ENCODE data around the gene P4HB. TPM values are rescaled to one million over a fixed set of nuclear protein-coding genes. Genes with fewer than 3 reads are reported as not detected.

The P4HB gene
- total and polyA plus RNA-seq, 2 of the 4 experiments (the other 2 are of a cell fraction) = 599 to 932 TPM

DNA sequence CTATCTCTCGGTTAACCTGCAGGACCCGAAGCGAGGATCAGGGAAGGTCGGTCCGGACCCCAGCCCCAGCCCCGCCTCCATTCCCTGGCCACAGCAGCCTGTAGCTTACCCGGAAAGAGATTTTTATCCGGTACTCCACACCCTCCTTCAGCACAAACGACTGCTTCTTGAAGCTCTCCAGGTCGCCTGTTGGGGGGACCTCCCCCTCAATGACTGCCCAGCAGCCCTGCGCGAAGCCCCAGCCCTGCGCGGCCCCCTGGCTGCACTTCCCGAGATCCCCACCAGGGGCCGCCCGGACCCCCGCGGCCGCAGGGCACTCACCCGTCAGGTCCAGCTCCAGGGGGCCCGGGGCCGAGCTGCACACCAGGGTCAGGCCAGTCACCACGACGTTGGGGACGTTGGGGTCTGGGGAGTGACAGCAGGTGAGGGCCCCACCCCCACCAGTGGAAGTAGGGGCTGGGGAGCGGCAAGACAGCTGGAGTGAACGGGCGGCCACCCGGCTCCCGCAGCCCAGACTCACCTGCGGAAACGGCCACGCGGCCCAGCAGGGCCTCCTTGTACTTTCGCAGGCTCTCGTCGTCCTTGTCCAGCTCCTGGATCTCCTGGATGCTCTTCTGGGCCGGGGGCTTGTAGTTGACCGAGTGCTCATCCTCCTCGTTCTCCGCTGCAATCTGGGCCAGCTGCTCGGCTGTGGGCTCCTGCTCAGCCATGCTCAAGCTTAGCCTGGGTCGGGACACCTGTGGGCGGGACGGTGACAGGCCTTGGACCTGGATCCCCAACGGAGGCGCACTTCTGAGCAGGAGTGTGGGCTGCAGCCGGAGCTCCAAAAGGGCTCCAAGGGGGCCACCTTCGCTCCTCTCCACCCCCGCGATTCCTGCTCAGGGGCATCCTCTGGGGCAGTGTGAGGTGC lies 9.1 kb upstream of the P4HB start:
- Histone ChIP-seq H2AK5ac (ENCODE audit: low read depth, low read length) (peak overlapping the region; percentile 96), H3K4me1 (ENCODE audit: control insufficient read depth, insufficient read depth, low read length) (peaks cover 35% of the 10 kb centered on the region), H3K4me2 (ENCODE audit: low read depth, low read length) (peak overlapping the region; percentile 93), H3K4me3 (ENCODE audit: insufficient read depth, low read depth, low read length) (peak overlapping the region; percentile 87), H2AFZ (replicated peaks; ENCODE audit: low read length, poor library complexity) (peak overlapping the region; percentile 71), H4K91ac (ENCODE audit: insufficient read depth, low read depth, low read length) (peak overlapping the region; percentile 54), H4K20me1 (ENCODE audit: insufficient read depth, low read length) (peaks cover 49% of the 10 kb centered on the region), H3K36me3 (ENCODE audit: control insufficient read depth, insufficient read depth, low read length) (peaks cover 34% of the 10 kb centered on the region), H2AK9ac (replicated peaks; ENCODE audit: low read depth, low read length, poor library complexity) (peak overlapping the region; percentile 99), H2BK20ac (ENCODE audit: low read depth, low read length) (no peak overlapping the region; the same call in 1 of the 2 replicates), H2BK5ac (ENCODE audit: low read depth, low read length, poor library complexity, severe bottlenecking) (peak overlapping the region; percentile 99), H3K56ac (ENCODE audit: extremely low read depth, insufficient read depth, low read length) (no peak overlapping the region; the same call in 1 of the 2 replicates), H3K4ac (ENCODE audit: low read depth, low read length) (peak overlapping the region; percentile 94), H4K5ac (ENCODE audit: low read depth, low read length) (no peak overlapping the region), H2BK120ac (ENCODE audit: low read depth, low read length) (peak overlapping the region; percentile 14; the same call in 1 of the 2 replicates), H3K23ac (ENCODE audit: low read depth, low read length) (peak overlapping the region; percentile 94; the same call in 1 of the 2 replicates), H3K14ac (replicated peaks; ENCODE audit: low read depth, low read length) (peak overlapping the region; percentile 83), H4K8ac (ENCODE audit: low read depth in 2 of 2, low read length in 2 of 2) (peak overlapping the region; percentile 26 to 51; a peak in 3 of 4 replicates), H3K27me3 (ENCODE audit: control insufficient read depth, insufficient read depth, low read length) (no peaks in the 10 kb centered on the region), H3K9me1 (ENCODE audit: insufficient read depth, low read length) (peaks cover 8% of the 10 kb centered on the region; the same call in 1 of the 2 replicates), H3K9ac (ENCODE audit: low read depth, low read length) (peak overlapping the region; percentile 87), H2BK15ac (ENCODE audit: low read depth, low read length) (peak overlapping the region; percentile 8; the same call in 1 of the 3 replicates), H3K9me3 (ENCODE audit: control insufficient read depth, insufficient read depth, low read length) (no peaks in the 10 kb centered on the region), H3K27ac (ENCODE audit: insufficient read depth, low read length) (peak overlapping the region; percentile 96), H3K18ac (ENCODE audit: low read depth, low read length) (no peak overlapping the region), H3K79me1 (ENCODE audit: low read depth in 1 of 2, low read length in 2 of 2) (peaks cover 5 to 72% of the 10 kb centered on the region in 2 experiments; a peak in 3 of 4 replicates)
- POLR2A ChIA-PET (ENCODE audit: unreplicated experiment) = no interaction called here
- peak; percentile 46; the same call in 1 of the 2 replicates for TF ChIP-seq MAZ (IDR thresholded peaks at IDR 0.05; ENCODE audit: borderline replicate concordance, low read depth, low read length)
- TF ChIP-seq RCOR1 (IDR thresholded peaks at IDR 0.05; ENCODE audit: insufficient replicate concordance, low read length) = no peak
- peak; percentile 42 for TF ChIP-seq SMC3 (IDR thresholded peaks at IDR 0.05; ENCODE audit: low read depth, low read length)
- TF ChIP-seq, protein P1, sequence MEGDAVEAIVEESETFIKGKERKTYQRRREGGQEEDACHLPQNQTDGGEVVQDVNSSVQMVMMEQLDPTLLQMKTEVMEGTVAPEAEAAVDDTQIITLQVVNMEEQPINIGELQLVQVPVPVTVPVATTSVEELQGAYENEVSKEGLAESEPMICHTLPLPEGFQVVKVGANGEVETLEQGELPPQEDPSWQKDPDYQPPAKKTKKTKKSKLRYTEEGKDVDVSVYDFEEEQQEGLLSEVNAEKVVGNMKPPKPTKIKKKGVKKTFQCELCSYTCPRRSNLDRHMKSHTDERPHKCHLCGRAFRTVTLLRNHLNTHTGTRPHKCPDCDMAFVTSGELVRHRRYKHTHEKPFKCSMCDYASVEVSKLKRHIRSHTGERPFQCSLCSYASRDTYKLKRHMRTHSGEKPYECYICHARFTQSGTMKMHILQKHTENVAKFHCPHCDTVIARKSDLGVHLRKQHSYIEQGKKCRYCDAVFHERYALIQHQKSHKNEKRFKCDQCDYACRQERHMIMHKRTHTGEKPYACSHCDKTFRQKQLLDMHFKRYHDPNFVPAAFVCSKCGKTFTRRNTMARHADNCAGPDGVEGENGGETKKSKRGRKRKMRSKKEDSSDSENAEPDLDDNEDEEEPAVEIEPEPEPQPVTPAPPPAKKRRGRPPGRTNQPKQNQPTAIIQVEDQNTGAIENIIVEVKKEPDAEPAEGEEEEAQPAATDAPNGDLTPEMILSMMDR (conservative IDR thresholded peaks at IDR 0.05; ENCODE audit: low read depth, low read length) = peak; percentile 59
- dilution Hi-C loops (cut with HindIII; ENCODE audit: low sequenced_read_pairs, unreplicated experiment) (no loop called here), in situ Hi-C loops (cut with MboI; ENCODE audit: low sequenced_read_pairs) (no loop called here), intact Hi-C loops (cut with micrococcal nuclease) (no loop called here)
- DNase-seq (no peak), ATAC-seq (ENCODE audit: low read depth) (peak; percentile 8; the same call in 1 of the 2 replicates)
- no TSS peak for BruUV-seq (replicated peaks)
- CTCF ChIA-PET = interaction anchor here (0.6 to 0.7 kb wide), 2 partner anchors 15 to 23 kb away, joined by 3 to 4 read pairs; no protein-coding TSS in a partner anchor
- 54% methylated on average over 20 of the region's 52 CpGs; no CpG with 5 or more reads in 1 of the 2 experiments for WGBS, 2 experiments (ENCODE audit: extremely low coverage in 2 of 2, insufficient read length in 1 of 2)
